Karpas-422 (cell line): Measurements from ENCODE around the gene WDR45B. TPM values are rescaled to one million over a fixed set of nuclear protein-coding genes. Genes with fewer than 3 reads are reported as not detected.

Experiments used
- DNase-seq: peaks from one replicate; pipeline ENCODE4 v3.0.0-alpha.2; 2015
- H2AFZ ChIP-seq: fragments of 200-600 bp; sonication (generic); 2 replicates; pipeline ENCODE4 v1.6.1; 2014; ENCODE audit warnings: antibody characterized with exemption, low read length, mixed read lengths
- H3K27ac ChIP-seq: fragments of 200-600 bp; sonication (generic); 2 replicates; pipeline ENCODE4 v1.5.1; 2014; ENCODE audit warnings: mild to moderate bottlenecking, low read length, moderate library complexity
- H3K27me3 ChIP-seq: fragments of 200-600 bp; sonication (generic); 2 replicates; pipeline ENCODE4 v1.6.1; 2014; ENCODE audit warnings: low read length, mixed read lengths
- H3K36me3 ChIP-seq: fragments of 200-600 bp; sonication (generic); 2 replicates; pipeline ENCODE4 v1.6.1; 2014; ENCODE audit warnings: low read length, mixed read lengths; ENCODE audit not compliant: insufficient read depth
- H3K4me1 ChIP-seq: fragments of 200-600 bp; sonication (generic); 2 replicates; pipeline ENCODE4 v1.6.1; 2014; ENCODE audit warnings: mild to moderate bottlenecking, low read length, mixed read lengths
- H3K4me2 ChIP-seq: fragments of 200-600 bp; sonication (generic); 2 replicates; pipeline ENCODE4 v1.6.1; 2014; ENCODE audit warnings: low read length, low read depth, mild to moderate bottlenecking; ENCODE audit not compliant: poor library complexity, severe bottlenecking
- H3K4me3 ChIP-seq: fragments of 200-600 bp; sonication (generic); 2 replicates; pipeline ENCODE4 v1.5.1; 2014; ENCODE audit warnings: mild to moderate bottlenecking, antibody characterized with exemption, low read length, mixed read lengths
- H3K79me2 ChIP-seq: fragments of 200-600 bp; sonication (generic); 2 replicates; pipeline ENCODE4 v1.6.1; 2014; ENCODE audit warnings: mild to moderate bottlenecking, low read length, mixed read lengths
- H3K9ac ChIP-seq: fragments of 200-600 bp; sonication (generic); 2 replicates; pipeline ENCODE4 v1.6.0; 2014; ENCODE audit warnings: low read length
- H3K9me2 ChIP-seq: fragments of 200-600 bp; sonication (generic), shearing (Covaris generic); replicated peaks from 2 replicates; pipeline ENCODE4 v1.6.0; 2014; ENCODE audit warnings: mild to moderate bottlenecking, low read length, moderate library complexity; ENCODE audit not compliant: insufficient read depth
- H3K9me3 ChIP-seq: fragments of 300-700, 200-600 bp; sonication (generic); 2 replicates; pipeline ENCODE4 v1.6.1; 2014; ENCODE audit warnings: low read length, mixed read lengths
- H4K20me1 ChIP-seq: fragments of 200-600 bp; sonication (generic); 2 replicates; pipeline ENCODE4 v1.6.1; 2014; ENCODE audit warnings: mild to moderate bottlenecking, antibody characterized with exemption, low read length, low read depth; ENCODE audit not compliant: insufficient read depth
- total RNA-seq: library from RNA; depleted of rRNA; stranded (reverse); fragments of >200 nt; shearing (Covaris generic); gene quantifications from 2 replicates; pipeline ENCODE4 v1.2.3, GENCODE V29; 2014; ENCODE audit warnings: low replicate concordance

WDR45B gene
- total RNA-seq, 1 experiment from 2014 or later, result 55.8 TPM

DNA sequence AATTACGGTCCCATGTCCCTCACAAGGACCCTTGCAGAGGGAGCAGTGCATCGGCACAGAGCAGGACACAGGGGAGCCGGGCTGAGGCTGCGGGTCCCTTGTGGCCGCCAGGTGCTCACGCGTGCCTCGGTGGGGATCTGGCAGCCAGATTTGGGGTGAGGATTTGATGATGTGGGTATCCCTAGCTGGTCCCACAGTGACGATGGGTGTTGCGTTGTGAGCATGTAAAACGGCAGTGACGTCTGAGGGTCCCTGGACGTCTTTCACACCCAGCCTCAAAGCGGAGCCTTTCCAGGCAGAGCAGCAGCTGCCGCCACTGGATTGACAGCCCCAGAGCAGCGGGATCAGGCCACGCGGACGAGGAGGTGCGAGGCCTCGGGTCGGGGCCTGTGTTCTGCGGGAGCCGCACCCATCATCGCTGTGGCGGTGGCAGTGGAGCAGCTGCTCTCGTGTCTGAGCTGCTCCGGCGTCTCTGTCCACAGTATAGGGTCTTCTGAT lies 54.6 kb downstream of the WDR45B start:
- Histone ChIP-seq H3K4me3 (peak overlapping the region; percentile 36; the same call in 1 of the 2 replicates), H3K9me2 (no peaks in the 10 kb centered on the region), H3K9me3 (no peaks in the 10 kb centered on the region), H2AFZ (no peak overlapping the region), H3K4me1 (peaks cover 8% of the 10 kb centered on the region), H4K20me1 (0 out of 2 replicates have a peak, but pooled peaks cover 4% of the 10 kb centered on the region), H3K27me3 (no peaks in the 10 kb centered on the region), H3K4me2 (peak overlapping the region; percentile 45), H3K27ac (peak overlapping the region; percentile 49; the same call in 1 of the 2 replicates), H3K9ac (0 out of 2 replicates have a peak overlapping the region, but pooled peaks have one; percentile 20), H3K79me2 (no peaks in the 10 kb centered on the region), H3K36me3 (no peaks in the 10 kb centered on the region)
- DNase-seq, result no peak

DNA sequence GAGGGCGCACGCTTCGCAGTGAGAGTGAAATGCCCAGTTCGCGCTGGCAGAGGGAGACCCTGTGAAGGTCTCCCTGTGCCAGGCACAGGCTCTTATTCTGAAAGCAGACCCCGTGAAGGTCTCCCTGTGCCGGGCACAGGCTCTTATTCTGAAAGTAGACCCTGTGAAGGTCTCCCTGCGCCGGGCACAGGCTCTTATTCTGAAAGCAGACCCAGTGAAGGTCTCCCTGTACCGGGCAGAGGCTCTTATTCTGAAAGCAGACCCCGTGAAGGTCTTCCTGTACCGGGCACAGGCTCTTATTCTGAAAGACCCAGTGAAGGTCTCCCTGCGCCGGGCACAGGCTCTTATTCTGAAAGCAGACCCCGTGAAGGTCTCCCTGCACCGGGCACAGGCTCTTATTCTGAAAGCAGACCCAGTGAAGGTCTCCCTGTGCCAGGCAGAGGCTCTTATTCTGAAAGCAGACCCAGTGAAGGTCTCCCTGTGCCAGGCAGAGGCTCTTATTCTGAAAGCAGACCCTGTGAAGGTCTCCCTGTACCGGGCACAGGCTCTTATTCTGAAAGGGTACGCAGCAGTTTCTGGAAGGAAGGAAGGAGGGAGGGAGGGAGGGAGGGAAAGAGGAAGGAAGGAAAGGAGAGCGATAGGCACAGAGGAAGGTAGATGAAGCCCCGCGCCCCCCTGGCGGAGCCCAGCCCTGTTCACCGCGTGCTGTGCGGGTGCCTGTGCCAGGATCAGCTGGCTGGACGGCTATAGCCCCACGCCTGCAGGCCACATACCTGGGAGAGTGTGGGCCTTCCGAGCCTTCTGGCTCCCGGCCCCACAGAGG lies 55.3 kb downstream of the WDR45B start:
- Histone ChIP-seq H2AFZ (no peak overlapping the region), H3K79me2 (no peaks in the 10 kb centered on the region), H3K9me3 (no peaks in the 10 kb centered on the region), H3K9me2 (no peaks in the 10 kb centered on the region), H3K27me3 (no peaks in the 10 kb centered on the region), H3K4me3 (peak overlapping the region; percentile 36; the same call in 1 of the 2 replicates), H3K4me1 (peaks cover 8% of the 10 kb centered on the region), H3K9ac (0 out of 2 replicates have a peak overlapping the region, but pooled peaks have one; percentile 20), H3K27ac (peak overlapping the region; percentile 49; the same call in 1 of the 2 replicates), H3K4me2 (peak overlapping the region; percentile 45), H3K36me3 (no peaks in the 10 kb centered on the region), H4K20me1 (no peaks in the 10 kb centered on the region)
- peak; percentile 82 for DNase-seq

DNA sequence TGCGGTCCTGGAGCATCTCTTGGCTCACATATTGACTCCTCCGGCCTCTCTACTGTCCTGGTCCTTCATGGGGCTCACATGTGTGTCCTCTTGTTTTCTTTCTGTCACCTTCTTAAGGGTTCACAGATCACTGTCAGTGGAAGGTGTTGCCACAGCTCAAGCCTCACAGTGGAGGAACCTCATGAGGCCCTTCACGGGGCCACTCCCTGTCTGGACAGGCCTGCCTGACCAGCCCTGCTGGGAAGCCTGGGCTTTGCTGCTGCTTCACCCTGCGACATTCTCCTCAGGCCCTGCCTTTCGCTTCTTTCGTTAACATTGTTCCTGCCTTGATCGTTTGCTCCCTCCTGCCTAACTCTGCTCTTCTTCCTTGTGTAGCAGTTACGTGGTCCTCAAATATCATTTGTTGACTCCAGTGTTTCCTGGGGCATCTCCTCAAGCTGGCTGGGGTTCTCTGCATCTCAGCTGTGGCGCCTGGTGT lies 55.9 kb downstream of the WDR45B start:
- Histone ChIP-seq H3K9ac (no peak overlapping the region), H3K4me3 (no peak overlapping the region), H3K27ac (no peak overlapping the region), H3K9me3 (no peaks in the 10 kb centered on the region), H3K4me2 (no peak overlapping the region), H3K79me2 (no peaks in the 10 kb centered on the region), H3K4me1 (peaks cover 8% of the 10 kb centered on the region), H2AFZ (no peak overlapping the region), H3K27me3 (no peaks in the 10 kb centered on the region), H3K9me2 (no peaks in the 10 kb centered on the region), H3K36me3 (0 out of 2 replicates have a peak, but pooled peaks cover under 1% of the 10 kb centered on the region), H4K20me1 (no peaks in the 10 kb centered on the region)
- no peak for DNase-seq

DNA sequence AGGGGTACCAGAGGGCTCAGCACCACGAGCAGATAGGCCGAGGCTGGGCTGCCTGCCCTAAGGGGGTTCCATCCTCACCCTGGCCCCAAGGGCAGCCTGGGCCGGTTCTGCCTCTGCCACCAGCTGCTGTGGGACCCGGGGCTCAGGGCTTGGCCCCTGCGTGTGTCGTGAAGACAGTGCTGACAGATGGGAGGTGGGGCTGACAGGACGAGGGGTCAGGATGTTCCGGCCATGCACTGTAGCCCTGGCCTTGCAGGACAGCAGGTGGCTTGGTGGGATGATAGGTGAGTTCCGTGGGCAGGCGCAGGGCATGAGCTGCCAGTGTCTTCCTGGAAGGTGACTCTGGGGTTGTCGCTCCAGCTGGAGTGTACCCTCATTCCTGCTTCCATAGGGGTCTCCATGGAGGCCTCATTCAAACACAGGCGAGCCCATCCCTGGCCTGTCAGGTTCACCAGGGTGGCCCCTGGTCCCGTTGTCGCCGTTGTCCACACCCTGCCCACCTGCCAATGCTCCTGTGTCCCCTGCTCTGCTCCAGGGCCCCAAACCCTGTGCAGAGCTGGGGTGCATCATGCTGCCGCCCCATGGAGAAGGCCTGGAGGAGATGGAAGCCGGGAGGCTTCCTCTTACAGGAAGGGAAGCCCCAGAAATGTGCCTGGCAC lies 57.2 kb downstream of the WDR45B start:
- H3K4me2 ChIP-seq, result no peak overlapping the region
- no peaks in the 10 kb centered on the region for H3K9me3 ChIP-seq
- H3K4me1 ChIP-seq, result peaks cover 8% of the 10 kb centered on the region
- no peak overlapping the region for H3K4me3 ChIP-seq
- H3K79me2 ChIP-seq, result no peaks in the 10 kb centered on the region
- no peak overlapping the region for H3K9ac ChIP-seq
- H3K27me3 ChIP-seq, result no peaks in the 10 kb centered on the region
- peaks cover 4% of the 10 kb centered on the region; the same call in 1 of the 2 replicates for H3K36me3 ChIP-seq
- H3K27ac ChIP-seq, result no peak overlapping the region
- no peak overlapping the region for H2AFZ ChIP-seq
- no peaks in the 10 kb centered on the region for H3K9me2 ChIP-seq
- no peaks in the 10 kb centered on the region for H4K20me1 ChIP-seq
- DNase-seq, result no peak

DNA sequence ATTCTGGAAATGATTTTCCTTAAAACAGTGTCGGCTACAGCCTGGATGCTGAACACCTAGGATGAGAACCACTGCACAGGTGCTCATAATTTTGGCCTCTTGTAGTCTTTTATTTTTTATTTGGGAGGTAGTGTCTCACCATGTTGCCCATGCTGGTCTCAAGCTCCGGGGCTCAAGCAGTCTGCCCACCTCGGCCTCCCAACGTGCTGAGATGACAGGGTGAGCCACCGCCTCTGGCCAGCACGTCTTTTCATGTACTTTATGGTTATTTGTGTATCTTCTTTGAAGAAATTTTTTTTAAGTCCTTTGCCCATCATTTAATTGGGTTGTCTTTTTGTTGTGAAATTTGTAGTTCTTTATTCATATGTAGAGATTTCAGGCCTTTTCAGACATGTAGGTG lies 58.0 kb downstream of the WDR45B start:
- no peaks in the 10 kb centered on the region for H3K79me2 ChIP-seq
- H2AFZ ChIP-seq, result no peak overlapping the region

DNA sequence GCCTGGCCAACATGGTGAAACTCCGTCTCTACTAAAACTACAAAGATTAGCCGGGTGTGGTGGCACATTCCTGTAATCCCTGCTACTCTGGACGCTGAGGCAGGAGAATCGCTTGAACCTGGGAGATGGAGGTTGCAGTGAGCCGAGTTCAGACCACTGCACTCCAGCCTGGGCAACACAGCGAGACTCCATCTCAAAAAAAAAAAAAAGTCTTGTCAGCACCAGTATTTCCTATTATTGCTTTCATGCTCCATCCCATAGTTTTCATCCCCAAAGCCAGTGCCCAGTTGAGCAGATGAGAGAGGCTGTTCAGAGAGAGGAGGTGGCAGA lies 58.4 kb downstream of the WDR45B start:
- H3K9ac ChIP-seq, result no peak overlapping the region
- H3K4me3 ChIP-seq, result no peak overlapping the region
- peaks cover 4% of the 10 kb centered on the region; the same call in 1 of the 2 replicates for H3K36me3 ChIP-seq
- H3K4me1 ChIP-seq, result peaks cover 8% of the 10 kb centered on the region
- H3K27ac ChIP-seq, result no peak overlapping the region
- DNase-seq, result no peak
- no peaks in the 10 kb centered on the region for H3K27me3 ChIP-seq
- no peak overlapping the region for H2AFZ ChIP-seq
- no peaks in the 10 kb centered on the region for H3K9me3 ChIP-seq
- H4K20me1 ChIP-seq, result no peaks in the 10 kb centered on the region
- H3K9me2 ChIP-seq, result no peaks in the 10 kb centered on the region
- no peaks in the 10 kb centered on the region for H3K79me2 ChIP-seq
- no peak overlapping the region for H3K4me2 ChIP-seq

More for the DNA sequence above, 58.0 kb downstream of the WDR45B start:
- Histone ChIP-seq H4K20me1 (no peaks in the 10 kb centered on the region), H3K4me1 (peaks cover 8% of the 10 kb centered on the region), H3K9ac (no peak overlapping the region), H3K27me3 (no peaks in the 10 kb centered on the region), H3K9me3 (no peaks in the 10 kb centered on the region), H3K4me3 (no peak overlapping the region), H3K9me2 (no peaks in the 10 kb centered on the region), H3K27ac (no peak overlapping the region), H3K36me3 (peaks cover 4% of the 10 kb centered on the region; the same call in 1 of the 2 replicates), H3K4me2 (no peak overlapping the region)
- no peak for DNase-seq

DNA sequence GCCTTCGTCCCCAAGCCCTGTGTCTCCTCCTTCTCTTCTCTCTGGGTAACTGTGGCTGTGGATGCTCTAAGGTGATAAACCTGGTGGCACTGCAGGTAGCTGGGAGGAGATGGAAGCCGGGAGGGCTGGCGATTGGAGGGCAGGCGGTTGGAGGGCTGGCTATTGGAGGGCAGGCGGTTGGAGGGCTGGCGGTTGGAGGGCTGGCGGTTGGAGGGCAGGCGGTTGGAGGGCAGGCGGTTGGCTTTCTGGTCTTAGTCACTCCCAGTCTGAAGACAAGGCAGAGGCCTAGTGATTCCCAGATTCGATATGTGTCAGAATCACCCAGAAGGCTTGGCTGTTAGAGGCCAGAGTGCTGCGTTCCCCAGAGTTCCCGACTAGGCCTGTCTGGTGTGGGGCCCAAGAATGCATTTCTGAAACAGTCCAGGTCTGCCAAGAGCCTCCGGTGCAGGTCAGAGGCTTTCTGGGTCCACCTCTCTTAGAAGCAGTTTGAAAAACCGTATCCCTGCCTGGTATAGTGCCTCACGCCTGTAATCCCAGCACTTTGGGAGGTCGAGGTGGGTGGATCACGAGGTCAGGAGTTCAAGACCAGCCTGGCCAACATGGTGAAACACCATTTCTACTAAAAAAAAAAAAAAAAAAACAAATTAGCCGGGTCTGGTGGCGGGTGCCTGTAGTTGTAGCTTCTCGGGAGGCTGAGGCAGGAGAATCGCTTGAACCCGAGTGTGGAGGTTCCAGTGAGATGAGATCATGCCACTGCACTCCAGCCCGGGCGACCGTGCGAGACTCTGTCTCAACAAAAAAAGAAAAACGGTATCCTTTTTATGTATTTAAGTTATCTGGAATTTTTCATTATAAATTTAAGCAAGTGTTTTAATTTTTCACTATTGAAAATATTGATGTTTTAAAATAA lies 59.7 kb downstream of the WDR45B start:
- Histone ChIP-seq H3K36me3 (peaks cover 4% of the 10 kb centered on the region; the same call in 1 of the 2 replicates), H3K27me3 (no peaks in the 10 kb centered on the region), H3K4me3 (no peak overlapping the region), H3K27ac (no peak overlapping the region), H3K9me3 (no peaks in the 10 kb centered on the region), H3K4me2 (no peak overlapping the region), H3K9me2 (no peaks in the 10 kb centered on the region), H3K9ac (no peak overlapping the region), H4K20me1 (no peaks in the 10 kb centered on the region), H3K4me1 (peaks cover 3% of the 10 kb centered on the region), H3K79me2 (no peaks in the 10 kb centered on the region), H2AFZ (no peak overlapping the region)
- DNase-seq, result no peak
